NCI-H1930 (cell line): ENCODE results near the gene CAMSAP3.
A peak's percentile ranks its signal among the peaks of the same experiment; 100 is the strongest.
"Not testable (repeated sequence)": the region's sequence is repeated elsewhere in the genome, so short reads cannot be mapped to it uniquely, and the experiment has no call there.

Experiments
- DNase-seq, 2 experiments: peaks; one replicate each; lab custom pipeline; 2025; lab: John Stamatoyannopoulos, UW

CAMSAP3 gene

GRCh38 chr19:7595466-7596133 is at the start of gene CAMSAP3:
Gene CAMSAP3 (plus strand): TSS chr19:7595863. CDS start chr19:7596003, 140 bp downstream.
- peak; percentile 63 to 70 for DNase-seq

- DNase-seq = no peak
These were observed 49.8 kb upstream of the CAMSAP3 start for GRCh38 chr19:7545904-7546303.

- no peak for DNase-seq
These were observed 48.5 kb upstream of the CAMSAP3 start for GRCh38 chr19:7547159-7547558.

GRCh38 chr19:7549429-7550148 is 46.1 kb upstream of the CAMSAP3 start:
- DNase-seq = no peak

GRCh38 chr19:7550169-7550770 is 45.4 kb upstream of the CAMSAP3 start:
- no peak for DNase-seq

GRCh38 chr19:7550987-7551761 is 44.5 kb upstream of the CAMSAP3 start:
- peak; percentile 83 to 86 for DNase-seq

- no peak for DNase-seq
These were observed 42.9 kb upstream of the CAMSAP3 start for GRCh38 chr19:7552781-7553180.

GRCh38 chr19:7554565-7554964 is 41.1 kb upstream of the CAMSAP3 start:
- DNase-seq = no peak

GRCh38 chr19:7554990-7555864 is 40.4 kb upstream of the CAMSAP3 start:
- DNase-seq = no peak

- no peak for DNase-seq
These were observed 38.9 kb upstream of the CAMSAP3 start for GRCh38 chr19:7556696-7557315.

- DNase-seq = no peak
These were observed 37.0 kb upstream of the CAMSAP3 start for GRCh38 chr19:7558667-7559066.

- no peak for DNase-seq
These were observed 36.6 kb upstream of the CAMSAP3 start for GRCh38 chr19:7559102-7559501.

- DNase-seq = no peak
These were observed 35.4 kb upstream of the CAMSAP3 start for GRCh38 chr19:7560255-7560654.

- DNase-seq = no peak
These were observed 34.3 kb upstream of the CAMSAP3 start for GRCh38 chr19:7561325-7561724.

- no peak for DNase-seq
These were observed 32.8 kb upstream of the CAMSAP3 start for GRCh38 chr19:7562646-7563393.

GRCh38 chr19:7564866-7565265 is 30.8 kb upstream of the CAMSAP3 start:
- DNase-seq = no peak

- DNase-seq = no peak
These were observed 30.3 kb upstream of the CAMSAP3 start for GRCh38 chr19:7565332-7565731.

GRCh38 chr19:7570761-7571160 is 24.9 kb upstream of the CAMSAP3 start:
- no peak for DNase-seq

- DNase-seq = no peak
These were observed 20.1 kb upstream of the CAMSAP3 start for GRCh38 chr19:7575434-7576040.

- DNase-seq = not testable (repeated sequence)
These were observed 18.2 kb upstream of the CAMSAP3 start for GRCh38 chr19:7577422-7577821.
